ENCODE data around the gene SNTG2. TPM values are rescaled to one million over a fixed set of nuclear protein-coding genes. Genes with fewer than 3 reads are reported as not detected.

The SNTG2 gene
- polyA plus RNA-seq, 1 experiment, result 0.31 TPM

DNA sequence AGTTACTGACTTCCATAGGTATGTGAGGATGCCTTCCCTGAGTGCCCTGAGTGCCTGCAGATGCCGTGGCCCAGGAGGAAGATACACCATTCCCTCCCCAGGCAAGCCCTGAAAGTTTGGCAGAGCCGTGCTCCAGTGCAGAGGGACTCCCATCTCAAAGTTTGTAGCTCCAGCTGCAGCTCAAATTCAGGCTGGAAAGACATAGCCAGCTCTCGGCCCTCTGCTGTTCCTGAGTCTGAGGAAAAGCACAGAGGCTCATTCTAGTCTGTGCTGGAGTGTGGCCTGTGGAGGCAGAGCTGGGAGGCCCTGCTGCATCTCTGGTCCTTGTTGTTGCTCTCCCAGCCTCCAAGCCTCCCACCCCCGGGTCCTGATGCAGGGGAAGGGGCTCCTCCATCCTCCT lies 446.7 kb downstream of the SNTG2 start:
- TF ChIP-seq, protein P1, sequence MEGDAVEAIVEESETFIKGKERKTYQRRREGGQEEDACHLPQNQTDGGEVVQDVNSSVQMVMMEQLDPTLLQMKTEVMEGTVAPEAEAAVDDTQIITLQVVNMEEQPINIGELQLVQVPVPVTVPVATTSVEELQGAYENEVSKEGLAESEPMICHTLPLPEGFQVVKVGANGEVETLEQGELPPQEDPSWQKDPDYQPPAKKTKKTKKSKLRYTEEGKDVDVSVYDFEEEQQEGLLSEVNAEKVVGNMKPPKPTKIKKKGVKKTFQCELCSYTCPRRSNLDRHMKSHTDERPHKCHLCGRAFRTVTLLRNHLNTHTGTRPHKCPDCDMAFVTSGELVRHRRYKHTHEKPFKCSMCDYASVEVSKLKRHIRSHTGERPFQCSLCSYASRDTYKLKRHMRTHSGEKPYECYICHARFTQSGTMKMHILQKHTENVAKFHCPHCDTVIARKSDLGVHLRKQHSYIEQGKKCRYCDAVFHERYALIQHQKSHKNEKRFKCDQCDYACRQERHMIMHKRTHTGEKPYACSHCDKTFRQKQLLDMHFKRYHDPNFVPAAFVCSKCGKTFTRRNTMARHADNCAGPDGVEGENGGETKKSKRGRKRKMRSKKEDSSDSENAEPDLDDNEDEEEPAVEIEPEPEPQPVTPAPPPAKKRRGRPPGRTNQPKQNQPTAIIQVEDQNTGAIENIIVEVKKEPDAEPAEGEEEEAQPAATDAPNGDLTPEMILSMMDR (IDR thresholded peaks at IDR 0.05; ENCODE audit: insufficient read depth, low read depth, low read length), result no peak
- H3K36me3 ChIP-seq (ENCODE audit: control insufficient read depth, insufficient read depth, low read length), result no peaks in the 10 kb centered on the region
- DNase-seq (ENCODE audit: low read depth), result no peak
- ChIA-PET CTCF (no interaction called here), POLR2A (no interaction called here)
- no peaks in the 10 kb centered on the region for H3K27me3 ChIP-seq (ENCODE audit: control insufficient read depth, insufficient read depth, low read length)
- H3K4me3 ChIP-seq (ENCODE audit: low read depth, low read length), result no peak overlapping the region

DNA sequence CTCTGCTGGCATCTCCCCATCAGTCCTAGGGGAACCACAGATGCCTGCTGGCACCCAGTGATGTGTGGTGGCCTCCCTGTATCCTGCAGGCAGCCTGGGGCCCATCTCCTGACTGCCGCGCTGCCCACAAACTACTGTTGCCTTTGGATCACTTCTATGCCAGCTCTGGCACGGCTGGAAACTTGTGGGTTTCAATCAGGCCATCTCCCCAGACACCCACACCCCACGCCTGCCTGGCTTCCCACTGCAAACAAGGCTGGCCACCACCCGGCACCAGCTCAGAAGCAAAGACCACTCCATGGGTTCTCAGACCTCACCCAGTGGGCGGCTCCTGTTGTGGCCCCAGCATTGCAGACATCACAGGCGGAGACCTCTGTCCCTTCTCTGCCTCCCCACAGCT lies 447.5 kb downstream of the SNTG2 start:
- Histone ChIP-seq H3K4me3 (ENCODE audit: low read depth, low read length) (no peak overlapping the region), H3K27me3 (ENCODE audit: control insufficient read depth, insufficient read depth, low read length) (no peaks in the 10 kb centered on the region), H3K36me3 (ENCODE audit: control insufficient read depth, insufficient read depth, low read length) (no peaks in the 10 kb centered on the region)
- TF ChIP-seq, protein P1 (IDR thresholded peaks at IDR 0.05; ENCODE audit: insufficient read depth, low read depth, low read length), result no peak
- no peak for DNase-seq (ENCODE audit: low read depth)
- CTCF ChIA-PET, result no interaction called here
- POLR2A ChIA-PET, result no interaction called here

DNA sequence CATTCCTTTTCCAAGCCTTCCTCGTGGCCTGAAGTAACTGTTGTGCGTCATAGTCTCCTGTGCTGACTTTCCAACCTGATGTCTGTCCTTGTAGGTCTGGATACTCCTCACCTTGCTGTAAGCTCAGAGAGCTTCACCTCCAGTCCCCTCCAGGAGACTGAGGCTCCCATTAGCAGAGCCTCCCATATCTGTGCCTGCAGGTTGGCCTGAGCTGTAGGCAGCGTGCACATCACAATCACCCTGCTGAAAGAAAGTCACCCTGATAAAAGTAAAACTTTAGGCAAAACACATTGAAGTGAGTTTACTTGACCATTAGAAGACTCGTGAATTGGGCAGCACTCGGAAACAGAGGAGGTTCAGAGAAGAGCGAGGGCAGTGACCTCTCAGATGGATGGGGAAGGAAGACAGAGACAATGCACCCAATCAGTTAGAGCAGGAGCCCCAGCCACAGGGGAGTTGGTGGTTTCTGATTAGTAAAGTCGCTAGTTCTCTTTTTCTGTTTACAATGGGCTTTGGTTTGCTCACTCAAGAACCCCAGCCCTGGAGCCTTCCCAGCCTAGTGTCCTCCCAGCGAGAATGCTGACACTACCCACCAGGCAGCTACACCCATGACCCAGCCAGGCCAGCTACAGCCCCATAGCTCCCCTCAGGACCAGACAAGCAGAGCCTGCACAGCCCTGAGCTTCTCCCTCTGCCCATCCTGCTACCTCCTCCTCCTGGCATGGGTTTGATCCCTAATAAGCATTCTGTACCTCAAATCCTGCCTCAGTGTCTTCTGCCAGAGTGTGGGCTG lies 450.5 kb downstream of the SNTG2 start:
- Histone ChIP-seq H3K36me3 (ENCODE audit: control insufficient read depth, insufficient read depth, low read length) (no peaks in the 10 kb centered on the region), H3K4me3 (ENCODE audit: low read depth, low read length) (no peak overlapping the region), H3K27me3 (ENCODE audit: control insufficient read depth, insufficient read depth, low read length) (no peaks in the 10 kb centered on the region)
- no peak for DNase-seq (ENCODE audit: low read depth)
- POLR2A ChIA-PET, result no interaction called here
- CTCF ChIA-PET, result no interaction called here
- TF ChIP-seq, protein P1 (IDR thresholded peaks at IDR 0.05; ENCODE audit: insufficient read depth, low read depth, low read length), result no peak

DNA sequence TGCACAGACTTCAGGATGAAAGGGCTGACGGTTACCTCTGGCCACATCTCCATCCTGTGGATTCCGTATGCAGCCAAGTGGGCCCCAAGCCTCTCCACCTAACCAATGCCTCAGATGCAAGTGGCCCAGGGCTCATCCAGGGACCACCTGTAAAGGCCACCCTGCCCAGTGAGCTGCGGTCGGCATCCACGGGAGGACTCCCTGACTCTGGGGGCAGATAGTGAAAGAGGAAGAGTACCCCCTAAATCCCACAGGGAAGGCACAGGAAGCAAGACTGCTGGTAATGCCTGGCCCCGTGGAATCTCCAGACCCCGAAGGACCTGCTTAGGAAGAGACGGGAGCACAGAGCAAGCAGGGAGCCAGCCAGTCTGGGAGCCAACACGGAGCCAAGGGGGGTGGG lies 451.4 kb downstream of the SNTG2 start:
- TF ChIP-seq, protein P1 (IDR thresholded peaks at IDR 0.05; ENCODE audit: insufficient read depth, low read depth, low read length), result no peak
- Histone ChIP-seq H3K36me3 (ENCODE audit: control insufficient read depth, insufficient read depth, low read length) (no peaks in the 10 kb centered on the region), H3K4me3 (ENCODE audit: low read depth, low read length) (no peak overlapping the region), H3K27me3 (ENCODE audit: control insufficient read depth, insufficient read depth, low read length) (no peaks in the 10 kb centered on the region)
- DNase-seq (ENCODE audit: low read depth), result no peak
- CTCF ChIA-PET, result no interaction called here
- POLR2A ChIA-PET, result no interaction called here

DNA sequence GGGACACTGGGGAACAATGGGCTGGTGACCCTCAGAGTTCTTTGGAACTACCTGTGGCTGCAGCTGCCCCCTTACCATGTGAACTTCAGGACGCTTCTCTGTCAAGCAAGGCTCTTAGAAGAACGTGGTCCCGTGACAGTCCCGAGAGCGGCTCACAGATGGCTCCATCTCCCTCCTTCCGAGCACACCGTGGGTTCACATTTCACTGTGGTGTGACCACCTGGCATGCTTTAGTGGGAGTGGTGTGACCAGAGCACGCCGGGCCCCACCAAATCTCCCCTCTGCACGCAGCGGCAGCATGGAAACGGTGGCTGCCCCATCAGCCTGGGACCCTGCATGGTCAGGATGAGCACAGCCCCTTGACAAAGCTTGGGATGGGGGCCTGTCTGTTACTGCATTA lies 452.9 kb downstream of the SNTG2 start:
- H3K36me3 ChIP-seq (ENCODE audit: control insufficient read depth, insufficient read depth, low read length), result no peaks in the 10 kb centered on the region
- CTCF ChIA-PET, result no interaction called here
- POLR2A ChIA-PET, result no interaction called here

More for the DNA sequence above, 452.9 kb downstream of the SNTG2 start:
- DNase-seq (ENCODE audit: low read depth), result no peak
- TF ChIP-seq, protein P1 (IDR thresholded peaks at IDR 0.05; ENCODE audit: insufficient read depth, low read depth, low read length), result no peak
- H3K4me3 ChIP-seq (ENCODE audit: low read depth, low read length), result no peak overlapping the region
- H3K27me3 ChIP-seq (ENCODE audit: control insufficient read depth, insufficient read depth, low read length), result no peaks in the 10 kb centered on the region

Data from BJ (cell line).